ENCODE data around the gene DYSF. TPM values are rescaled to one million over a fixed set of nuclear protein-coding genes. Genes with fewer than 3 reads are reported as not detected.
"Not testable (repeated sequence)": the region's sequence is repeated elsewhere in the genome, so short reads cannot be mapped to it uniquely, and the experiment has no call there.

DYSF gene
- total RNA-seq, 1 donor from 2014 or later = 49.2 TPM

DNA sequence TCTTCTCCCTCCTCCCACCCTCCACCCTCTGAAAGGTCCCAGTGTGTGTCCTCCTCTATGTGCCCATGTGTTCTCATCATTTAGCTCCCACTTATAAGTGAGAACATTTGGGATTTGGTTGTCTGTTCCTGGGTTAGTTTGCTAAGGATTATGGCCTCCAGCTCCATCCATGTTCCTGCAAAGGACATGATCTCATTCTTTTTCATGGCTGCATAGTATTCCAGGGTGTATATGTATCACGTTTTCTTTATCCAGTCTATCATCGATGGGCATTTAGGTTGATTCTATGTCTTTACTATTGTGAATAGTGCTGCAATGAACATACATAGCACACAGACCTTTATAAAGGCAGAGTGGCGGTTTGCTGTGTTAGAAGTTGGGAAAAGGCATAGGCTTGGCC lies 38.2 kb downstream of the DYSF start:
- DNase-seq; intact Hi-C loops (cut with micrococcal nuclease); ATAC-seq: not testable (repeated sequence)

DNA sequence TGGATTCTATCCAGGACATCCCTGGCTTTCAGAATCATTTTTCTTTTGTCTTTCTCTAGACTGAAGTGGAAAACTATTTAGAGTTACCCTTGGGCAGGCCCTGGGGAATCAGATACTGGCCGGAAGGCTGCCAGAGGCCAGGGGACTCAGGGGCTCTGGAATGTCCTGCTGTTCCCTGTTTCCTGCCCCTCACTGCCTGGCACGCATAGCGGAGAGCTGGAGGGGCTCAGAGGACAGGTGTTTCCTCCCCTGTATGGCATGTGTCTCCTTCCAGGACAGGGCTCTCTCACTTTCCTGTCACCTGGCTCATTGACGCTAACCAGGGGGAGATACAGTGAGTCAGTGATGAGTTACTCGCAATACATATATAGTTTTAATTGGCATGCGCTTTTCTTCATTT lies 38.8 kb downstream of the DYSF start:
- peak; percentile 46 for DNase-seq
- peak; percentile 45 for ATAC-seq
- intact Hi-C loops (cut with micrococcal nuclease) = no loop called here

DNA sequence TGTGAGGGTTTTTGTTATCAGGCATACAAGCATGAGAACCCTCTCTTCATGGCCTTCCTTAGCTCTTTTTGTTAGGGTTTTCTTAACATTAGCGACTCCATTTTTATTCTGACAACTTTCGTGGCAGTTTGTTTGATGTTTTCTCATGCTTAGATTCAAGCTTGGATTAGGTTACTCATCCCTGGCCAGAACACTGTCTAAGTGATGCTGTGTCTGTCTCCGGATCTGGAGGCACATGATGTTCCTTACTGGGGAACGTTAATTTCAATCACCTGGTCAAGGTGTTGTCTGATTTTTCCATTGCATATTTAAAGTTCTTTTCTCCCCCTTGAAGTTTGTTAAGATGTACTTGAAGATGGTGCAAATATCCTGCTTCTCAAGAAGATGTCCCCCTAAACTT lies 40.7 kb downstream of the DYSF start:
- intact Hi-C loops (cut with micrococcal nuclease) = no loop called here
- no peak for ATAC-seq
- no peak for DNase-seq

DNA sequence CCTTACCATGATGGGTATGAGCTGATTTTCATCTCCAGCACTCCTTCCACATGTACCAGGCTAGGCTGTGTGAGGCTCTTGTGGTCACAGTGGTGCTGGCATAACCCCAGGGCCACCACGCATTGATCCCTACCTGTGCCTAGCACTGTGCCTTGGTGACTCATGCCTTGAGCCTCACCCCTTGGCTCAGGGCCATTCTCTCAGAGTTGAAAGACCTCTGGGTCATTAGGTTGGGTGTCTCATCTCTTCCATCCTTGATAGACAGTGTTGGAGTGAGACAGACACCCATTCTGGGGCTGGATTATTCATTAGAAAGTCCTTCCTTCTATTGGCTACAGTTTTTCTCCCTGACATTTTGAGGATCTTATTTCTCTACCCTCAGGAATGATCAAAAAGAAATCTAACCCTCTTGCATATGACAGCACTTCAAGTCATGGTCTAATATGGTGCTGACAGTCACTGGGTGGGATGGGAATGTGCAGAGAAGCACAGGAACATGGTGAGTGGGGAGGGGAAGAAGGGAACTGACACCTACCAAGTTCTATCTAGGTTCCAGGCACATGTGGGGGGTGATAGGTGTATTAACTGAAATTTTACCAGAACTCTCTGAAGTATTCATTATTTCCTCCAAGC lies 41.3 kb downstream of the DYSF start:
- ATAC-seq (no peak), DNase-seq (no peak)
- intact Hi-C loops (cut with micrococcal nuclease) = no loop called here

DNA sequence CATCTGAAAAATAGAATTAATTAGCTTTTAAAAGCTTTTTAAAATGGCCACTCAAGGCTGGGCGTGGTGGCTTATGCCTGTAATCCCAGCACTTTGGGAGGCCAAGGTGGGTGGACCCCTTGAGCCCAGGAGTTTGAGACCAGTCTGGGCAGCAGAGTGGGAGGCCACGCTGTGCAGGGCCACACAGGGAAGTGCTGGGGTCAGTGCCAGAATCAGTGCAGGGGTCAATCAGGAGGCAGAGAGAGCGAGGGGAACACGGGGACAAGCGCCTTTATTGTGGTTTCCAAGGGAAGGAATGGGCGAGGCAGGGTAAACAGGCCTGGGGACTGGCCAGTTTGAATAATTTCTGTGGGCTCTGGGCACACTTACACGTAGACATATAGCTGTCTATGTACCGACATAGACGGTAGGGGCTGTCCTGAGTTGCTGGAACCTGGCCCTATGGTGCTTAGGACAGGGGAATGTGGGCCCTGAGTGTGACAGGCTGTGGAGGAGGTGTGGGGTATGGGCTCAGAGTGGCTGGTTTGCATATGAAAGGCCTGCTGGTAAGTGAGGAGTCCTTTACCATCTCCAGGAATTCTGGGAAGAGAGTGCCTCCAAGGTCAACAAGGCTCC lies 42.9 kb downstream of the DYSF start:
- ATAC-seq = peak; percentile 48
- no peak for DNase-seq

DNA sequence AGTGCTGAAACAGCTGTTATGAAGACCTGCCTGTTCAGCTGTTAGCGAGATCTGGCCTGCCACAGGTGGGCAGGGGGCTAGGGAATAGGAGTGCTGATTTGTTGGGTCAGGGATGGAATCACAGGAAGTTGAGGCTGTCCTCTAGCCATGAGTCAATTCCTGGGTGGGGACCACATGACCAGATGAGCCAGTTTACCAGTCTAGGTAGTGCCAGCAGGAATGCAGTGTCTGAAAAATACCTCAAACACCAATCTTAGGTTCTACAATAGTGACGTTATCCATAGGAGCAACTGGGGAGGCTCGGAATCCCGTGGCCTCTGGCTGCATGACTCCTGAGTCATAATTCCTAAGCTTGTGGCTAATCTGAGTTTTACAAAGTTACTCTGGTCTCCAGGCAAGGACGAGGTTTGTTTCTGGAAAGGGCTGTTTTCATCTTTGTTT lies 44.9 kb downstream of the DYSF start:
- ATAC-seq (no peak), DNase-seq (no peak)
- intact Hi-C loops (cut with micrococcal nuclease) = no loop called here

More for the DNA sequence above, 42.9 kb downstream of the DYSF start:
- intact Hi-C loops (cut with micrococcal nuclease) = no loop called here

DNA sequence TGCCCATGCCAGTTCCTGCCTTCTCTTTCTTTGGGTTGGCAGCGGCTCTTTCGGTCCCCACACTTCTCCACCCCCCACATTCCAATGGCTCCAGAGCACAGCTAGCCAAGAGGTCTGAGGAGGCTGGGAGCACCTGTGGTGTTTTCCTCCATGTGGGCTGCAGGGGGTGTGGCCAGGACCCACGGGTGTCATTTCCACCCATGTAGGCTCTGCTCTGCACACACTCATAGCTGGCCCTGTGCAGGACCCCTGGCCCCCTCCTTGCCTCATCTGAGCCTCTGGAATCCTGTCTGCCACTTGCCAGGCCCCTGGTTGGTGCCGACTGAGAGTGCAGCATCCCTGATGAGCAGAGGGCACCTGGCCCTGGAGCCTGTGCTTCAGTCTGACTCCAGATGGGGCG lies 46.3 kb downstream of the DYSF start:
- DNase-seq (no peak), ATAC-seq (no peak)
- intact Hi-C loops (cut with micrococcal nuclease) = loop anchor here (10.0 kb wide), 1 partner anchor 205 kb away; no protein-coding TSS in a partner anchor

DNA sequence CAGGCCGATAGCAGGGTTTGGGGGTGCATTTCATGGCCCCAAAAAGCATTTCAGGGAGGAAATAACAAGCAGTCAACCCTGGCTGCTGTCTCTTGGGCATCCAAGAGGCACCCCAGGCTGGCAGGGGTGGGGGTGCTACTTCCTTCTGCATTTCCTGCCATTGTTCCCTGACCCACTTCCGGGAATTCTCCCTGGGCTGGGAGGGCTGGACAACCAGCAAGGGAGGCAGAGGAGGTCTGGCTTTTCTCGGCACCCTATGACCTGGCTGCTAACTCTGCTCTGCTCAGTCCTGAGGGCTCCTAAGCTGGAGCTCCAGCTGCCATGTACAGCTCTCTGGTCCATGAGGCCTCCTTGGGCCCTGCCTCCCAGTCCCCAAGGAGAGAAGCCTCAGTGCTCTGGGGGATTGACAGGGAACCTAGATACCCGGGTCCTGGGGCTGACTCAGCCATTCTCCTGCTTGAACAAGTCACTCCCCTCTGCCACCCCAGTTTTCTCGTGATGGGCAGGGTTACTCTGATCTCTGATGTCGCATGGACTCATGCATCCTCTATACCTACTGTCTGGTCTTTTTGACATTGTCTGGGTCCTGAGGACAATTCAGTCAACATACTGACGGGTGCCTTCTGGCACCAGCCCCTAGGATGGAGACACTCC lies 47.2 kb downstream of the DYSF start:
- peak; percentile 16 for ATAC-seq
- intact Hi-C loops (cut with micrococcal nuclease) = loop anchor here (10.0 kb wide), 1 partner anchor 206 kb away; no protein-coding TSS in a partner anchor
- peak; percentile 45 for DNase-seq

DNA sequence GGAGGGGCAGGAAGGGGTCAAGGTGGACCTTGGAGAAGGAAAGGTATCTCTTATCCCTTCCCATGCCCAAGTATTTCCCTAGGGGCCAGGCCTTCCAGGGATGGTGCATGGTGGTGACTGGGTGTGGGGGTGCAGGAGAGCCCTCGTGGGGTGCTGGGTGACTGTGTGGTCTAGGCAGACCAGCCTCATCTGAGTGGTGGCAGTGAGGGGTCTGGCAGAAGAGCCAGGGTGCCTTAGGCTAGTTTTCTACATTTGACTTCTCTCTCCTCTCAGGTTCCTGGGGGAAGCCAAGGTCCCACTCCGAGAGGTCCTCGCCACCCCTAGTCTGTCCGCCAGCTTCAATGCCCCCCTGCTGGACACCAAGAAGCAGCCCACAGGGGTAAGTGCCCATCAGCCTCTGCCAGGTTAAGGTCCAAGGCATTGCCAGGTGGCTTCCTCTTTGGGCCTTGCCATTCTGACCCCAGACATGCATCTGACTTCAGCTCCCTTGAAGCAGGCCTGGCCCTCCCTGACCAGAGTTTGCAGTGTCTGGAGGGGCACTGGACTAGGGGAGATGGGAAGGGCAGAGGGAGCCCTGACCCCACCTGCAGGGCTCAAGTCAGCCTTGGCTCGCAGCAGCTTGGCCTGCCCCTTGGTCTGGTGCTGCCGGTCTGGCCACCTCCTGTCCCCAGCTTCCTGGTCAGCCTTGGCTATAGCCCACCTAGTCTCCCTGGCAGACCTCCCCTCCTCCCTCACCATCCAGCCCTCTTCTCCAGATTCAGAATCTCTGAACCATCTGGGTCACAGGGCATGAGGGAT lies 49.8 kb downstream of the DYSF start:
- ATAC-seq (peak; percentile 5), DNase-seq (no peak)
- intact Hi-C loops (cut with micrococcal nuclease) = loop anchor here (10.0 kb wide), 1 partner anchor 208 kb away; no protein-coding TSS in a partner anchor

DNA sequence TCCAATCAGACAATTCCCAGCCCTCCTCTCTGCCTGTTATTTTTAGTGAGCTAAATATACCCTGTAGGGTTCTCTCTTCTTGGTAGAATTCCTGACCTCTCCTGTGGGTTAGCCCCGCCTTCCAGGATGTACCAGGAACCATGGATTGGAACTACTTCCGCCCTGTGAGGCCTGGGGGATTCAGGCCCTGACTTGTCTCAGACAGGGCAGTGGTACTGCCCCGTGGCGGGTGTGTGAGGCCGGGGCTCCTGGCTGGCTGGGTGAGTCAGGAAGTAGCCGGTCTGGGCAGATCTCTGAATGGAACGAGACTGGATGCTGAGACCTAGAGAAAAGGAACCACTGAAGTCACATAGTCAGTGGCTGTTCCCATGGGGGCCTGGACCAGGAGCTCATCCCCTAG lies 50.5 kb downstream of the DYSF start:
- intact Hi-C loops (cut with micrococcal nuclease) = loop anchor here (10.0 kb wide), 1 partner anchor 209 kb away; no protein-coding TSS in a partner anchor
- ATAC-seq = peak; percentile 74
- peak; percentile 61 for DNase-seq

DNA sequence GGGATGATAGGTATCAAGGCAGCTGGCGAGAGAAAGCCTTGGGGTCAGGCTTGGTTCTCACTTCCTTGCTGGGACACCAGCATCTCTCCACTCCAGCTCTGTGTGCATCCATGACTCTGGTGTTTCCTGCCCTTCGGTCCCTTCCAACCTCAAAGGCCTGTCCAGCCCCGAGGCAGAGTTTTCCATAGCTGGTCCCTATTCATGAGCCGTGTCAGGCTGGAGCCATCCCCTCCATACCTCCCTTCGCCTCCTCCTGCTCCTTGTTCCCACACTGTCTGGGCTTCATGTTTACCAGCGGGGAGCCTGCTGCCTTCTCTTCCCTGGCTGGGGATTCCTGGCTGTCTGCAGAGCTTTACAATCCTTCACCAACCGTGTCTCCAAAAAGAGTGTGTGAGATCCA lies 51.2 kb downstream of the DYSF start:
- ATAC-seq (no peak), DNase-seq (no peak)
- intact Hi-C loops (cut with micrococcal nuclease) = loop anchor here (5.0 to 10.0 kb wide), 2 partner anchors 42 to 210 kb away; no protein-coding TSS in a partner anchor

DNA sequence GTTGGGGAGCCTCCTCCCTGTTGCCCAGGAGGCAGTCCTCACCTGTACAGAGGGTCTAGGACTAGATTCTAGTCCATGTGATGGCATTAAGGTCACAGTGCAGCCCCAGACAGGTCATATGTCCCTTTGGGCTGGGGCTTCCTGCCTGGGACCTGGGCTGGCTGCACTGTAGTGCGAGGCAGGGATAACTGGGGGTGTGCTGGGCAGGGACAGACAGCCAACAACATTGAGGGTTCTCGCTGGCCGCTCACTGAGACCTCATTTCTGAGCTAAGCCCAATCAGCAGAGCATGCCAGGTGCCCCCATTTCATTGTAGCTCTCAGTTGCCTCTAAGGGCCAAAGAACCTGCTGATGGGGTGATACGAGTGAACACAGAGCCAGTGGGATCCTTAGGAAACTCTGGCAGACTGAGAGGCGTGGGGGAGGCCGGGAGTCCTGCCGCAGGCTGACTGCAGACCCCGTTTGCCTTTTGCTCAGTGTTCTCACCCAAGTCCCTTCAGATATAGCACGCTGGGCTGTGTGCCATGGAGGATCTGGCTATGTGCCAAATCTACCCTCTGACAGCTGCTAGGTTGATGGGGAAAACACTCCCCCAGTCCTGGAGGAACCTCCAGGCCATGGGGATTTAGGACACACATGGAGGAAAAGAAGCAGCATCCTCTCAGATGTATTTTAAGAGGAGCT lies 51.9 kb downstream of the DYSF start:
- DNase-seq (peak; percentile 57), ATAC-seq (peak; percentile 23)
- intact Hi-C loops (cut with micrococcal nuclease) = loop anchor here (5.0 to 10.0 kb wide), 2 partner anchors 43 to 210 kb away; no protein-coding TSS in a partner anchor

DNA sequence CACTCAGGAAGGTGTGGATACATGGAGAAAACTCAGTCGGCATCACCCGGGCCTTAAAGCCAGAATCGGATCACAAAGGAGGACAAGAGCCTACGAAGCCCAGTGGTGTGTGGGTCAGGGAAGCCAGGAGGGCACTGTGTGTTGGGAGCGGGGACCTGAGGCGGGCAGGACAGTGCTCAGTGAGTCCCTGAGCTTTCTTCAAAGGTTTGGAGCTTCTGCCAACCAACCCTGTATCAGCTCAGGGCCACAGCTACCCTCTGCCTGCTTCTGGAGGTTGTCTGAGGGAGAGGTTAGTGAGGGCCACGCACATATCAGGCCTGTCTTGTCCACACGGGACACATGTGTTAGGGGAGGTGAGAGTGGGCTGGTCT lies 52.4 kb downstream of the DYSF start:
- DNase-seq (no peak), ATAC-seq (no peak)
- intact Hi-C loops (cut with micrococcal nuclease) = loop anchor here (5.0 to 10.0 kb wide), 2 partner anchors 43 to 211 kb away; no protein-coding TSS in a partner anchor

DNA sequence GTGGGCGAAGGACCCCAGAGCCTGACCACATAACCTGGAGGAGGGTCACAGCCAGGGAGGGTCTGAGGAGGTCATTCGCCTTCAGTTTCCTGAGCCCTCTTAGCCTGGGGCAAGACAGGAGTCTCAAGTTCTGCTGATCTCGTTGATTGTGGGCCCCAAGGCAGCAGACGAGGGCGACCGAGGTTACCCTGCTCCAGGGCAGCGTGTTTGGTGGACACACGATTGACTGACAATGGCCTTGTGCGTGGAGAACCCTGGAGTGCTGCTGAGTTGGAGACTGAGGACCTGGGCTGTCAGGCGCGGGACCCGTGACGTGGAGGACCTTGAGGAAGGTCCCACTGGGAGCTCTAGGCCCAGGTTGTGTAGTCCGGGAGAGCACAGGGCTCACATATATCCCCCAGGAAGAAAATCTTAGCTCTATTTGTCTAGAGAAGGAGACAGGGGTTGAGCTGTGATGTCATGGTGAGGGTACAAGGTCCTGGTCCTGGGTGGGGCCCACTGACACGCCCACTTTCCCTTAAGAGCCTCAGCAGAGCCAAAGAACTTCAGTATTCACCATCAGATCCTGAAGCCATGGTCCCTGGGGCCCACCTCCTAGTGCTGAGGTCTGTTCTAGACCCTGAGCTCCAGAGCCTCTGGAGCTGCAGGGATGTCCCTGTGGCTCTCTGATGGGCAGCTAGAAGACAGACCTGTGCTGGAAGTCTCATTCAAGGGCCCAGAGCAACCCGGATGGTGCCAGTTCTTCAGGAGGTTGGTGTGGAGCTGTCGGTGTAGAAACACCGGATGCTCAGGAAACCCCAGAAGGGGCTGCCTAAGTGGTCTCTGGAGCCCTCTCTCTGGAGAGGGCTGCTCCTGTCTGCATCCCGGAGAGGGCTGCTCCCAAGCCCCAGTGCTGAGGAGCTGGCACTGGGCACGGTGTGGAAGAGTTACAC lies 53.1 kb downstream of the DYSF start:
- no peak for DNase-seq
- intact Hi-C loops (cut with micrococcal nuclease) = loop anchor here (5.0 to 10.0 kb wide), 2 partner anchors 44 to 212 kb away; no protein-coding TSS in a partner anchor
- ATAC-seq = no peak

DNA sequence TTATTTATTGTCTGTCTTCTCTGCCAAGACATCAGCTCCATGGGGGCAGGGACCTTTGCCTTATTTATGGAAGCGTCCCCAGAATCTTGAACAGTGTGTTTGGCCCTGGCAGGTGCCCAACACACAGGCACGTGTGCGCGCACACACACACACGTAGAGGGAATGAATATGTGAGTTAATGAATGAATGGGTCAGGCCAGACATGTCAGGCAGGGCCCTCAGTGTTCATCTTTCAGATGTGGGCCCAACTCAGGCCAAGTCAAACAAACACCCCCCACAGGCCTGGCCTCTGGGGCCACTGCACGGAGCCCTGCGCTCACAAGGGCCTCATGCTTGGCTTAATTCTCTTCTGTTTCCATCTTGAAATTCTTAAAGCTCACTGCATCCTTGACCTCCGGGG lies 54.1 kb downstream of the DYSF start:
- no peak for DNase-seq

DNA sequence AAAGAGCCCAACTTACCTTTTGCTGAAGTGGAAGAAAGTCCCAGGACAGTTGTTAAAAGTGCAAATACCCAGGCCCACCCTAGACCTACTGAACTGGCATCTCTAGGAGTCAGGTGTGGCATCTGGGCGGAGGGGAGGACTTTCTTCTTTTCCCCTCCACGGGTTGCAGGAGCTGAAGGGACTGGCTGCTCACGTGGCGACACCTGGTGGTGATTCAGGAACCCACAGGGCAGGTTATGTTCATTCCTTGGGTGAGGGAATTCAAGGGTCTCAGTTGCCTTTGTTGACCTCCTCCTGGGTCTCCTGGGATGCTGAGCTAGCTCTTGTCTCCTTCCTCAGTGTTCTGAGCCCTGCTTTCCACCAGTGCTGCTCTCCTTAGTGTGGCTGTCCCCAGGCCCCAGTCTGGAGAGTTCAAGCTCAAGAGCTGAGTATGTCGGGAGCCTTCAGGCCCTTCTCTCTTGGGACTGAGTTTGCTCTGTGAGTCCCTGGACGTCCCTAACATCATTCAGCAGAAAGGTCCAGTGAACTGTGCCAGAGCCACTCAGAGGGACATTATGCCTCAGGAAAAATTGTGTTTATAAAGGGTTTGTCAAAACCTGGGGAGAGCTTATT lies 56.9 kb downstream of the DYSF start:
- intact Hi-C loops (cut with micrococcal nuclease) = no loop called here
- peak; percentile 61 for ATAC-seq
- peak; percentile 79 for DNase-seq

More for the DNA sequence above, 54.1 kb downstream of the DYSF start:
- intact Hi-C loops (cut with micrococcal nuclease) = loop anchor here (5.0 to 10.0 kb wide), 2 partner anchors 45 to 213 kb away; no protein-coding TSS in a partner anchor
- no peak for ATAC-seq

DNA sequence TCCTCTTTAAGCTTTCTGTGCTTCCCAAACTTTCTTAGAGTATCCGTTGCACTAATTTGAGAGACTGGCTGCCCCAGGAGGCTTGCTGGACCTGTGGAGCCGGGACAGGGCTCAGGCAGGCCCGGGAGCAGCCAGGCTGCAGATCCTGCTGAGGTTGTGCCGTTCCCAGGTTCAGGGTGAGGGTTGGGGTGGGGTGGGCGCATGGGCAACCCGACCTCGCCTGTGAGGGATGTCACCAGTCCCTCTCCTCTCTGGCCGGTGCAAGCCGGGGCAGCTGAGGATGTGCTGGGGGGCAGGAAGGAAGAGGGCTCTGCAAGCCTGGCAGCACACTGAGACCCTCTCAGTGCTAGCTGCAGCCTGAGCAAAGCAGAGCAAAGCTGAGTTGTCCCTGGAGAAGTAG lies 57.6 kb downstream of the DYSF start:
- intact Hi-C loops (cut with micrococcal nuclease) = no loop called here
- no peak for DNase-seq
- no peak for ATAC-seq
